ENCODE measurements around the gene FOXP2.

DNA sequence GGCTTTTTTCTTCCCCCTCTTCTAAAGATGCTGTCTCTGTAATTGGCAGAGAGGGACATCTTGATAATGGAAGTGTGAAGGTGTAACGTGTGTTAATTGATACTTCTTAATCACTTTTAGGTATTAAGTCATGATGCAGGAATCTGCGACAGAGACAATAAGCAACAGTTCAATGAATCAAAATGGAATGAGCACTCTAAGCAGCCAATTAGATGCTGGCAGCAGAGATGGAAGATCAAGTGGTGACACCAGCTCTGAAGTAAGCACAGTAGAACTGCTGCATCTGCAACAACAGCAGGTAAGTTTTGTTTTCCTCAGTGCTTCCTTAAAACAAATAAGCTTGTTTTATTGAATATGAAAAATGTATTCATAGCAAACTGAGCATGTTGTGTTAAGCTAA lies 11.8 kb downstream of the FOXP2 start:
- no peak for TF ChIP-seq TAF1 (conservative IDR thresholded peaks at IDR 0.05)
- no peak for TF ChIP-seq GABPA (IDR thresholded peaks at IDR 0.05 in 1 of 2, conservative IDR thresholded peaks at IDR 0.05 in 1 of 2)
- TF ChIP-seq, protein P1, sequence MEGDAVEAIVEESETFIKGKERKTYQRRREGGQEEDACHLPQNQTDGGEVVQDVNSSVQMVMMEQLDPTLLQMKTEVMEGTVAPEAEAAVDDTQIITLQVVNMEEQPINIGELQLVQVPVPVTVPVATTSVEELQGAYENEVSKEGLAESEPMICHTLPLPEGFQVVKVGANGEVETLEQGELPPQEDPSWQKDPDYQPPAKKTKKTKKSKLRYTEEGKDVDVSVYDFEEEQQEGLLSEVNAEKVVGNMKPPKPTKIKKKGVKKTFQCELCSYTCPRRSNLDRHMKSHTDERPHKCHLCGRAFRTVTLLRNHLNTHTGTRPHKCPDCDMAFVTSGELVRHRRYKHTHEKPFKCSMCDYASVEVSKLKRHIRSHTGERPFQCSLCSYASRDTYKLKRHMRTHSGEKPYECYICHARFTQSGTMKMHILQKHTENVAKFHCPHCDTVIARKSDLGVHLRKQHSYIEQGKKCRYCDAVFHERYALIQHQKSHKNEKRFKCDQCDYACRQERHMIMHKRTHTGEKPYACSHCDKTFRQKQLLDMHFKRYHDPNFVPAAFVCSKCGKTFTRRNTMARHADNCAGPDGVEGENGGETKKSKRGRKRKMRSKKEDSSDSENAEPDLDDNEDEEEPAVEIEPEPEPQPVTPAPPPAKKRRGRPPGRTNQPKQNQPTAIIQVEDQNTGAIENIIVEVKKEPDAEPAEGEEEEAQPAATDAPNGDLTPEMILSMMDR (IDR thresholded peaks at IDR 0.05; ENCODE audit: low read depth, low read length, missing input control): no peak
- no peak for TF ChIP-seq SP1 (IDR thresholded peaks at IDR 0.05)
- TF ChIP-seq, protein P2, sequence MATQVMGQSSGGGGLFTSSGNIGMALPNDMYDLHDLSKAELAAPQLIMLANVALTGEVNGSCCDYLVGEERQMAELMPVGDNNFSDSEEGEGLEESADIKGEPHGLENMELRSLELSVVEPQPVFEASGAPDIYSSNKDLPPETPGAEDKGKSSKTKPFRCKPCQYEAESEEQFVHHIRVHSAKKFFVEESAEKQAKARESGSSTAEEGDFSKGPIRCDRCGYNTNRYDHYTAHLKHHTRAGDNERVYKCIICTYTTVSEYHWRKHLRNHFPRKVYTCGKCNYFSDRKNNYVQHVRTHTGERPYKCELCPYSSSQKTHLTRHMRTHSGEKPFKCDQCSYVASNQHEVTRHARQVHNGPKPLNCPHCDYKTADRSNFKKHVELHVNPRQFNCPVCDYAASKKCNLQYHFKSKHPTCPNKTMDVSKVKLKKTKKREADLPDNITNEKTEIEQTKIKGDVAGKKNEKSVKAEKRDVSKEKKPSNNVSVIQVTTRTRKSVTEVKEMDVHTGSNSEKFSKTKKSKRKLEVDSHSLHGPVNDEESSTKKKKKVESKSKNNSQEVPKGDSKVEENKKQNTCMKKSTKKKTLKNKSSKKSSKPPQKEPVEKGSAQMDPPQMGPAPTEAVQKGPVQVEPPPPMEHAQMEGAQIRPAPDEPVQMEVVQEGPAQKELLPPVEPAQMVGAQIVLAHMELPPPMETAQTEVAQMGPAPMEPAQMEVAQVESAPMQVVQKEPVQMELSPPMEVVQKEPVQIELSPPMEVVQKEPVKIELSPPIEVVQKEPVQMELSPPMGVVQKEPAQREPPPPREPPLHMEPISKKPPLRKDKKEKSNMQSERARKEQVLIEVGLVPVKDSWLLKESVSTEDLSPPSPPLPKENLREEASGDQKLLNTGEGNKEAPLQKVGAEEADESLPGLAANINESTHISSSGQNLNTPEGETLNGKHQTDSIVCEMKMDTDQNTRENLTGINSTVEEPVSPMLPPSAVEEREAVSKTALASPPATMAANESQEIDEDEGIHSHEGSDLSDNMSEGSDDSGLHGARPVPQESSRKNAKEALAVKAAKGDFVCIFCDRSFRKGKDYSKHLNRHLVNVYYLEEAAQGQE (IDR thresholded peaks at IDR 0.05): no peak
